Non-pigmented ciliary epithelial cell (primary cell): ENCODE results near the gene SERPINA4.

Experiments
- DNase-seq: peaks from one replicate; pipeline ENCODE4 v3.0.0-alpha.2; 2010; ENCODE audit warnings: low read depth

Gene SERPINA4

GRCh38 chr14:94615823-94616570, 54.8 kb downstream of the SERPINA4 start:
- DNase-seq = no peak

- DNase-seq = no peak
Measured at GRCh38 chr14:94617366-94617941, 56.2 kb downstream of the SERPINA4 start.

GRCh38 chr14:94617988-94618822, 57.0 kb downstream of the SERPINA4 start:
- DNase-seq = no peak

- no peak for DNase-seq
Measured at GRCh38 chr14:94619297-94619696, 58.1 kb downstream of the SERPINA4 start.
